Prostate gland (tissue), 2 donors: ENCODE measurements around the gene LYSMD4.

Source experiments
- POLR2A ChIP-seq: fragments of 450-650 bp; IDR thresholded peaks from one replicate; pipeline ENCODE4 v1.6.1; 2016; ENCODE audit warnings: antibody characterized with exemption, mild to moderate bottlenecking
- POLR2AphosphoS5 ChIP-seq: sonication (generic); formaldehyde crosslinking; IDR thresholded peaks from one replicate; pipeline ENCODE4 v1.6.1; 2017; ENCODE audit warnings: antibody characterized with exemption
- TF ChIP-seq, protein P1 (sequence below), 4 experiments: fragments of 200-600 bp in 2 of 4; fragments of 450-650 bp in 2 of 4; sonication (generic) in 2 of 4; IDR thresholded peaks; 1 replicate in 3 of 4; 2 replicates in 1 of 4; pipeline ENCODE4 v1.5.1; 2016 to 2019; ENCODE audit warnings: antibody characterized with exemption in 4 of 4, mild to moderate bottlenecking in 2 of 4, moderate library complexity in 2 of 4

DNA sequence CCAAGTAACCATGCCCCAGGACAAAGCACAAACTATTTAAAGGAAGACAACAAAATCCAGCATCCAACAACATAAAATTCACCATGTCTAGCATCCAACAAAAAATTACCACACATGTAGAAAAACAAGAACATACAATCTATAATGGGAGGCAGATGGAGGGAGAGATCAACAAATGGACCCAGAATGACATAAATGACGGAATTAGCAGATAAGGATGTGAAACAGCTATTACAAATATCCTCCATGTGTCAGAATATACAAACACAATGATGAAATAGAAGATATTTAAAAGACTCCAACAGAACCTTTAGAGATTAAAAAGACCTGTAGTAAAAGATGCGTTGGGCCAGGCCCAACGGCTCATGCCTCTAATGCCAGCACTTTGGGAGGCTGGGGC lies 10.8 kb downstream of the LYSMD4 start:
- TF ChIP-seq POLR2A (no peak), POLR2AphosphoS5 (no peak)
- TF ChIP-seq, protein P1, sequence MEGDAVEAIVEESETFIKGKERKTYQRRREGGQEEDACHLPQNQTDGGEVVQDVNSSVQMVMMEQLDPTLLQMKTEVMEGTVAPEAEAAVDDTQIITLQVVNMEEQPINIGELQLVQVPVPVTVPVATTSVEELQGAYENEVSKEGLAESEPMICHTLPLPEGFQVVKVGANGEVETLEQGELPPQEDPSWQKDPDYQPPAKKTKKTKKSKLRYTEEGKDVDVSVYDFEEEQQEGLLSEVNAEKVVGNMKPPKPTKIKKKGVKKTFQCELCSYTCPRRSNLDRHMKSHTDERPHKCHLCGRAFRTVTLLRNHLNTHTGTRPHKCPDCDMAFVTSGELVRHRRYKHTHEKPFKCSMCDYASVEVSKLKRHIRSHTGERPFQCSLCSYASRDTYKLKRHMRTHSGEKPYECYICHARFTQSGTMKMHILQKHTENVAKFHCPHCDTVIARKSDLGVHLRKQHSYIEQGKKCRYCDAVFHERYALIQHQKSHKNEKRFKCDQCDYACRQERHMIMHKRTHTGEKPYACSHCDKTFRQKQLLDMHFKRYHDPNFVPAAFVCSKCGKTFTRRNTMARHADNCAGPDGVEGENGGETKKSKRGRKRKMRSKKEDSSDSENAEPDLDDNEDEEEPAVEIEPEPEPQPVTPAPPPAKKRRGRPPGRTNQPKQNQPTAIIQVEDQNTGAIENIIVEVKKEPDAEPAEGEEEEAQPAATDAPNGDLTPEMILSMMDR (IDR thresholded peaks at IDR 0.05), result no peak
